ENCODE data around the gene SLC35E1.

SLC35E1 gene

DNA sequence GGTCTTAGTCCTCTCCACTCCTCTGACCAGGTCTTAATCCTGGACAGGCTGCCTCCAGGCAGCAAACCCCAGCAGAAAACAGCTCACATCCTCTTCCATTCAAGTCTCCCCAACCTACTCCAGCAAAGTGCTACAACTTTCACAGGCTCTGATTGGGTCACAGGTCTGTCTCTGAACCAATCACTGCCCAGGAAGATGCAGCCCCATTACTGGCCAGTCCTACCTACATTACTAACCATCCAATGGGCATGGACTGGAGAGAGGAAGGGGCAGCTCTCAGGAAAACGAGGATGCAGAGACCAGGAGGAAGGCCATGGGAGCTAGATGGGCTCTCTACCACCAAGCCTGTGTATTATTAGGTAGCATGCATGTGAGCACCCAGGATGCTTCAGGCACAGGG lies 43.6 kb upstream of the SLC35E1 start:
- no peak for TF ChIP-seq EZH2phosphoT487 (IDR thresholded peaks at IDR 0.05; ENCODE audit: borderline replicate concordance, low read length)
- TF ChIP-seq, protein P1, sequence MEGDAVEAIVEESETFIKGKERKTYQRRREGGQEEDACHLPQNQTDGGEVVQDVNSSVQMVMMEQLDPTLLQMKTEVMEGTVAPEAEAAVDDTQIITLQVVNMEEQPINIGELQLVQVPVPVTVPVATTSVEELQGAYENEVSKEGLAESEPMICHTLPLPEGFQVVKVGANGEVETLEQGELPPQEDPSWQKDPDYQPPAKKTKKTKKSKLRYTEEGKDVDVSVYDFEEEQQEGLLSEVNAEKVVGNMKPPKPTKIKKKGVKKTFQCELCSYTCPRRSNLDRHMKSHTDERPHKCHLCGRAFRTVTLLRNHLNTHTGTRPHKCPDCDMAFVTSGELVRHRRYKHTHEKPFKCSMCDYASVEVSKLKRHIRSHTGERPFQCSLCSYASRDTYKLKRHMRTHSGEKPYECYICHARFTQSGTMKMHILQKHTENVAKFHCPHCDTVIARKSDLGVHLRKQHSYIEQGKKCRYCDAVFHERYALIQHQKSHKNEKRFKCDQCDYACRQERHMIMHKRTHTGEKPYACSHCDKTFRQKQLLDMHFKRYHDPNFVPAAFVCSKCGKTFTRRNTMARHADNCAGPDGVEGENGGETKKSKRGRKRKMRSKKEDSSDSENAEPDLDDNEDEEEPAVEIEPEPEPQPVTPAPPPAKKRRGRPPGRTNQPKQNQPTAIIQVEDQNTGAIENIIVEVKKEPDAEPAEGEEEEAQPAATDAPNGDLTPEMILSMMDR (IDR thresholded peaks at IDR 0.05; ENCODE audit: low read depth, low read length, poor library complexity, severe bottlenecking), result no peak
- peaks cover 100% of the 10 kb centered on the region for H3K79me2 ChIP-seq (ENCODE audit: control insufficient read depth, low read length)
- no peaks in the 10 kb centered on the region for H3K27me3 ChIP-seq (ENCODE audit: control insufficient read depth, low read length)
- peaks cover 80% of the 10 kb centered on the region for H3K4me1 ChIP-seq (ENCODE audit: control insufficient read depth, low read length)
- H3K9me3 ChIP-seq (ENCODE audit: control insufficient read depth, insufficient read depth, low read length), result no peaks in the 10 kb centered on the region
- H3K4me3 ChIP-seq (ENCODE audit: low read length), result no peak overlapping the region
- no peak overlapping the region for H3K27ac ChIP-seq (ENCODE audit: low read depth, low read length)
- H4K20me1 ChIP-seq (ENCODE audit: control insufficient read depth, insufficient read depth, low read depth, low read length), result peaks cover 71% of the 10 kb centered on the region
- no peaks in the 10 kb centered on the region for H3F3A ChIP-seq (ENCODE audit: control insufficient read depth, insufficient read depth)
- no peaks in the 10 kb centered on the region for H3K9me2 ChIP-seq (replicated peaks; ENCODE audit: control insufficient read depth, low read length)
- H3K36me3 ChIP-seq (ENCODE audit: control insufficient read depth, low read length), result peaks cover 26% of the 10 kb centered on the region
- no peak overlapping the region for H3K4me2 ChIP-seq (ENCODE audit: low read length)

DNA sequence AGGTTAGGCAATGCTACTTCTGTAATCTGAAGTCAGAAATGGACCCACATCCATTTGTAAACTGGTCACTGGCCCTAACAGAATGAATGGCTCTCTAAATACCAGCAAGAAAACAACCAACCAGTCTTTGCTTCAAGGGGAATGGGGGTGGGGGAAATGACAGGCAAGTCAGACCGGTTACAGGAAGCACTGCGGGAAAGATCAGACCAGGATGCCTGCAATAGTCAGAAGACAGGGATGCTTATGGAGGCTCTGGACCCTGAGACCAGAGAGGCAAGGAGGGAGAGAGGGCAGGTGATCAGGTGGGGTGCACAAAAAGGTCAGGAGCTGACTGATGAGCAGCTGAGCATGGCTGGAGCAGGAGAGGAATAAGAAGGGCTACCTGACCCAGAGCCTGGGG lies 42.7 kb upstream of the SLC35E1 start:
- no peaks in the 10 kb centered on the region for H3K27me3 ChIP-seq (ENCODE audit: control insufficient read depth, low read length)
- no peak overlapping the region for H3K27ac ChIP-seq (ENCODE audit: low read depth, low read length)
- peaks cover 100% of the 10 kb centered on the region for H3K79me2 ChIP-seq (ENCODE audit: control insufficient read depth, low read length)
- peaks cover 1% of the 10 kb centered on the region; the same call in 1 of the 2 replicates for H3F3A ChIP-seq (ENCODE audit: control insufficient read depth, insufficient read depth)
- H3K36me3 ChIP-seq (ENCODE audit: control insufficient read depth, low read length), result peaks cover 18% of the 10 kb centered on the region
- H3K9me2 ChIP-seq (replicated peaks; ENCODE audit: control insufficient read depth, low read length), result no peaks in the 10 kb centered on the region
- no peak overlapping the region for H3K4me3 ChIP-seq (ENCODE audit: low read length)
- TF ChIP-seq, protein P1 (IDR thresholded peaks at IDR 0.05; ENCODE audit: low read depth, low read length, poor library complexity, severe bottlenecking), result no peak
- TF ChIP-seq EZH2phosphoT487 (IDR thresholded peaks at IDR 0.05; ENCODE audit: borderline replicate concordance, low read length), result no peak
- no peaks in the 10 kb centered on the region for H3K9me3 ChIP-seq (ENCODE audit: control insufficient read depth, insufficient read depth, low read length)
- H3K4me2 ChIP-seq (ENCODE audit: low read length), result no peak overlapping the region
- peaks cover 72% of the 10 kb centered on the region for H3K4me1 ChIP-seq (ENCODE audit: control insufficient read depth, low read length)
- peaks cover 63% of the 10 kb centered on the region for H4K20me1 ChIP-seq (ENCODE audit: control insufficient read depth, insufficient read depth, low read depth, low read length)

DNA sequence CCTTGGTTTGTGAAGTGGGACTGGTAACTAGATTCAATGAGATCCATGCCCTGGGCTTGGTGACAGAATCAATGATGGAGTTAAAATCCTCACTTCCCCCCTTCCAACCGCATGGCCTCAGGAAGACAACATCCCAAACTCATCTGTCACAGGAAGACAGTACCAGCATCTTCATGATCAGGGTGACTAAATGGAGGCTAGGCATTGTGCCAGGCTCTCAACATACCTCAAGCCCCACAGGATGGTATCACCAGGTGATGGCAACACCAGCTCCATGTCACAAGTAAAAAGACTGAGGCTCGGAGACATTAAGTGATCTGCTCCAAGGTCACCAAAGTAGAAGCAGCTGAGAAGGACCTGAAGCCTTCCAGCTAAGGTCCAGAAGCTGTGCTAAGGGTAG lies 41.6 kb upstream of the SLC35E1 start:
- Histone ChIP-seq H3K27ac (ENCODE audit: low read depth, low read length) (no peak overlapping the region), H3K79me2 (ENCODE audit: control insufficient read depth, low read length) (peaks cover 100% of the 10 kb centered on the region), H3K27me3 (ENCODE audit: control insufficient read depth, low read length) (no peaks in the 10 kb centered on the region), H3F3A (ENCODE audit: control insufficient read depth, insufficient read depth) (peaks cover 3% of the 10 kb centered on the region; the same call in 1 of the 2 replicates), H3K4me3 (ENCODE audit: low read length) (no peak overlapping the region), H4K20me1 (ENCODE audit: control insufficient read depth, insufficient read depth, low read depth, low read length) (peaks cover 55% of the 10 kb centered on the region), H3K4me1 (ENCODE audit: control insufficient read depth, low read length) (peaks cover 69% of the 10 kb centered on the region), H3K4me2 (ENCODE audit: low read length) (no peak overlapping the region), H3K36me3 (ENCODE audit: control insufficient read depth, low read length) (peaks cover 12% of the 10 kb centered on the region), H3K9me3 (ENCODE audit: control insufficient read depth, insufficient read depth, low read length) (no peaks in the 10 kb centered on the region), H3K9me2 (replicated peaks; ENCODE audit: control insufficient read depth, low read length) (no peaks in the 10 kb centered on the region)
- no peak for TF ChIP-seq EZH2phosphoT487 (IDR thresholded peaks at IDR 0.05; ENCODE audit: borderline replicate concordance, low read length)
- TF ChIP-seq, protein P1 (IDR thresholded peaks at IDR 0.05; ENCODE audit: low read depth, low read length, poor library complexity, severe bottlenecking), result no peak
